GM23248 (cell line): ENCODE data around the gene CNTNAP5.

ENCODE experiments used
- EZH2 ChIP-seq: fragments of 200-600 bp; sonication (generic); IDR thresholded peaks from 2 replicates; pipeline ENCODE4 v1.6.1; 2018; ENCODE audit warnings: antibody characterized with exemption, mild to moderate bottlenecking; ENCODE audit not compliant: insufficient read depth, poor library complexity, severe bottlenecking
- EZH2phosphoT487 ChIP-seq: fragments of 200-600 bp; sonication (generic); IDR thresholded peaks from 2 replicates; pipeline ENCODE4 v1.6.1; 2018; ENCODE audit warnings: antibody characterized with exemption, moderate library complexity, mild to moderate bottlenecking, low read depth; ENCODE audit not compliant: insufficient read depth

DNA sequence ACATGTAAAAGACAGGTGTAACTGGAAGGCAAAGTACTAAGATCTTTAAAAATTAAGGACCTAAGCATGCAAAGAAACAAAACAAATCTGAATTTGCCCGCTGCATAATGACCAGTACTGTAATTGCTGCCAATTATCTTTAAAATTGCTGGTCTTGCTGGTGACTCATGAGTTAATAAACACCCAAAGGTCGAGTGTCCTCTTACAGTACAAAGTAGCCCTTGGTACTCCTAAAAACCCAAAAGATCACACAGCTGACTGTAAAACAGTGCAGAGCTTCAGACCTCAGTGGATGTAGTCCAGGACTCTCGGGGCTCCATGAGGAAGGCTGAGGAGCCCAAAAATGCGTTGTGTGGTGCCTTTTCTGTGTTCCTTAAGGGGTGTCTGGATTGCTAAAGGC lies 308.7 kb downstream of the CNTNAP5 start:
- TF ChIP-seq EZH2phosphoT487 (no peak), EZH2 (no peak)
